HEK293 (cell line): ENCODE data around the gene PLCL1.

Experiments
- CTCF ChIA-PET: fragments of 350-600 bp; formaldehyde crosslinking; extraction: SDS; loops from one replicate; lab custom pipeline; 2021; ENCODE audit warnings: antibody characterized with exemption; lab: Yijun Ruan, JAX
- POLR2A ChIA-PET: fragments of 300-600 bp; formaldehyde crosslinking; extraction: SDS; loops from one replicate; lab custom pipeline; 2020; ENCODE audit warnings: antibody characterized with exemption, inconsistent platforms; lab: Yijun Ruan, JAX
- H3K27ac ChIP-seq: fragments of 200-500 bp; sonication (Bioruptor generic); 2 replicates; pipeline ENCODE4 v1.5.1; 2014; ENCODE audit warnings: low read depth, low read length, control low read depth, inconsistent platforms; ENCODE audit errors: extremely low read depth
- H3K36me3 ChIP-seq, 2 experiments: fragments of 200-500 bp in 1 of 2; sonication (Bioruptor generic) in 1 of 2; 1 replicate in 1 of 2; 2 replicates in 1 of 2; pipeline ENCODE4 v1.5.1; 2014 to 2017; ENCODE audit warnings: inconsistent platforms in 2 of 2, low read length in 2 of 2; ENCODE audit not compliant: control insufficient read depth in 2 of 2, insufficient read depth in 1 of 2
- H3K4me1 ChIP-seq: fragments of 200-500 bp; sonication (Bioruptor generic); 2 replicates; pipeline ENCODE4 v1.5.1; 2014; ENCODE audit warnings: mild to moderate bottlenecking, low read length, inconsistent platforms; ENCODE audit not compliant: control insufficient read depth, insufficient read depth
- H3K4me3 ChIP-seq: 2 replicates; pipeline ENCODE4 v1.5.1; 2011; ENCODE audit warnings: low read depth, mild to moderate bottlenecking, control low read depth, low read length, moderate library complexity
- H3K9me3 ChIP-seq: fragments of 200-500 bp; sonication (Bioruptor generic); 2 replicates; pipeline ENCODE4 v1.5.1; 2014; ENCODE audit warnings: low read depth, low read length, inconsistent platforms; ENCODE audit not compliant: control insufficient read depth, insufficient read depth
- GLI2 ChIP-seq: fragments of 450-650 bp; formaldehyde crosslinking; IDR thresholded peaks from 2 replicates; pipeline ENCODE4; 2017; ENCODE audit warnings: missing biosample characterization, missing genetic modification characterization, low read depth, borderline replicate concordance
- KLF7 ChIP-seq: fragments of 450-650 bp; formaldehyde crosslinking; IDR thresholded peaks from 2 replicates; pipeline ENCODE4 v1.5.1; 2016; ENCODE audit warnings: missing biosample characterization, missing genetic modification characterization, borderline replicate concordance
- KLF9 ChIP-seq: fragments of 450-650 bp; formaldehyde crosslinking; IDR thresholded peaks from 2 replicates; pipeline ENCODE4 v1.5.1; 2016; ENCODE audit warnings: missing biosample characterization, missing genetic modification characterization, low read depth
- PRDM1 ChIP-seq: fragments of 450-650 bp; formaldehyde crosslinking; IDR thresholded peaks from 2 replicates; pipeline ENCODE4; 2016; ENCODE audit warnings: missing biosample characterization, missing genetic modification characterization
- SETDB1 ChIP-seq: IDR thresholded peaks from one replicate; pipeline ENCODE4 v1.6.1; 2017; ENCODE audit warnings: mild to moderate bottlenecking, low read length, moderate library complexity, mixed read lengths; ENCODE audit not compliant: insufficient read length
- TCF7L2 ChIP-seq: IDR thresholded peaks from 2 replicates; pipeline ENCODE4 v1.6.1; 2011; ENCODE audit warnings: low read depth, mild to moderate bottlenecking, inconsistent platforms, low read length, moderate library complexity, borderline replicate concordance
- YY2 ChIP-seq: fragments of 450-650 bp; formaldehyde crosslinking; IDR thresholded peaks from 2 replicates; pipeline ENCODE4 v1.5.1; 2016; ENCODE audit warnings: missing biosample characterization, missing genetic modification characterization
- ZIC2 ChIP-seq: fragments of 450-650 bp; formaldehyde crosslinking; IDR thresholded peaks from 2 replicates; pipeline ENCODE4 v1.5.1; 2016; ENCODE audit warnings: missing biosample characterization, missing genetic modification characterization
- ZNF132 ChIP-seq: fragments of 450-650 bp; formaldehyde crosslinking; IDR thresholded peaks from 2 replicates; pipeline ENCODE4 v1.5.1; 2017; ENCODE audit warnings: missing biosample characterization, missing genetic modification characterization, borderline replicate concordance
- ZNF148 ChIP-seq: fragments of 450-650 bp; formaldehyde crosslinking; IDR thresholded peaks from 2 replicates; pipeline ENCODE4 v1.5.0; 2017; ENCODE audit warnings: missing biosample characterization, missing genetic modification characterization, borderline replicate concordance
- ZNF221 ChIP-seq: fragments of 450-650 bp; formaldehyde crosslinking; IDR thresholded peaks from 2 replicates; pipeline ENCODE4 v1.5.1; 2017; ENCODE audit warnings: missing biosample characterization, missing genetic modification characterization, borderline replicate concordance
- ZNF26 ChIP-seq: fragments of 450-650 bp; formaldehyde crosslinking; IDR thresholded peaks from 2 replicates; pipeline ENCODE4 v1.5.1; 2016; ENCODE audit warnings: missing biosample characterization, missing genetic modification characterization
- ZNF292 ChIP-seq: fragments of 450-650 bp; formaldehyde crosslinking; IDR thresholded peaks from 2 replicates; pipeline ENCODE4 v1.5.1; 2016; ENCODE audit warnings: low read depth, missing biosample characterization, missing genetic modification characterization, borderline replicate concordance
- ZNF311 ChIP-seq: fragments of 450-650 bp; formaldehyde crosslinking; IDR thresholded peaks from 2 replicates; pipeline ENCODE4 v1.5.1; 2017; ENCODE audit warnings: missing biosample characterization, missing genetic modification characterization, borderline replicate concordance
- ZNF341 ChIP-seq: fragments of 450-650 bp; formaldehyde crosslinking; IDR thresholded peaks from 2 replicates; pipeline ENCODE4; 2016; ENCODE audit warnings: low read depth, missing biosample characterization, missing genetic modification characterization
- ZNF350 ChIP-seq: fragments of 450-650 bp; formaldehyde crosslinking; IDR thresholded peaks from 2 replicates; pipeline ENCODE4 v1.5.0; 2017; ENCODE audit warnings: missing biosample characterization, mild to moderate bottlenecking, missing genetic modification characterization
- ZNF366 ChIP-seq: fragments of 450-650 bp; formaldehyde crosslinking; conservative IDR thresholded peaks from 2 replicates; pipeline ENCODE4 v1.5.1; 2016; ENCODE audit warnings: missing biosample characterization, missing genetic modification characterization
- ZNF426 ChIP-seq: fragments of 450-650 bp; formaldehyde crosslinking; IDR thresholded peaks from 2 replicates; pipeline ENCODE4 v1.5.1; 2017; ENCODE audit warnings: missing biosample characterization, missing genetic modification characterization, mild to moderate bottlenecking, inconsistent platforms, moderate library complexity
- ZNF529 ChIP-seq: fragments of 450-650 bp; formaldehyde crosslinking; IDR thresholded peaks from 2 replicates; pipeline ENCODE4 v1.5.1; 2017; ENCODE audit warnings: missing genetic modification characterization, missing biosample characterization; ENCODE audit not compliant: insufficient replicate concordance
- ZNF530 ChIP-seq: fragments of 450-650 bp; formaldehyde crosslinking; IDR thresholded peaks from 2 replicates; pipeline ENCODE4 v1.5.1; 2016; ENCODE audit warnings: low read depth, missing biosample characterization, missing genetic modification characterization
- ZNF561 ChIP-seq: fragments of 450-650 bp; IDR thresholded peaks from 2 replicates; pipeline ENCODE4 v1.5.1; 2018; ENCODE audit warnings: missing biosample characterization, missing genetic modification characterization, borderline replicate concordance
- ZNF654 ChIP-seq: fragments of 450-650 bp; formaldehyde crosslinking; IDR thresholded peaks from 2 replicates; pipeline ENCODE4 v1.5.1; 2016; ENCODE audit warnings: low read depth, missing biosample characterization, missing genetic modification characterization
- ZNF660 ChIP-seq: fragments of 450-650 bp; IDR thresholded peaks from 2 replicates; pipeline ENCODE4 v1.5.1; 2018; ENCODE audit warnings: missing biosample characterization, mild to moderate bottlenecking, missing genetic modification characterization
- ZSCAN18 ChIP-seq: fragments of 450-650 bp; formaldehyde crosslinking; IDR thresholded peaks from 2 replicates; pipeline ENCODE4 v1.5.1; 2016; ENCODE audit warnings: missing biosample characterization, missing genetic modification characterization
- ZSCAN23 ChIP-seq: fragments of 450-650 bp; formaldehyde crosslinking; IDR thresholded peaks from 2 replicates; pipeline ENCODE4 v1.5.1; 2016; ENCODE audit warnings: missing biosample characterization, missing genetic modification characterization
- TF ChIP-seq, protein P1 (sequence below): fragments of 450-650 bp; formaldehyde crosslinking; IDR thresholded peaks from 2 replicates; pipeline ENCODE4 v1.5.1; 2016; ENCODE audit warnings: missing biosample characterization, missing genetic modification characterization, low read depth

PLCL1 gene

GRCh38 chr2:197804758-197805714, 643 bp downstream of the PLCL1 start:
- H3K36me3 ChIP-seq: no peaks in the 10 kb centered on the region
- no peaks in the 10 kb centered on the region for H3K9me3 ChIP-seq
- ChIA-PET CTCF (interaction anchor here (0.6 to 2.5 kb wide), 6 partner anchors 8 to 694 kb away, joined by 3 to 7 read pairs (median 4); no protein-coding TSS in a partner anchor), POLR2A (no interaction called here)
- H3K4me3 ChIP-seq: peak overlapping the region; percentile 80
- H3K27ac ChIP-seq: peak overlapping the region; percentile 44; the same call in 1 of the 2 replicates
- no peaks in the 10 kb centered on the region for H3K4me1 ChIP-seq
- TF ChIP-seq ZNF529: no peak
- TF ChIP-seq ZNF148 (tag by site-specific recombination): no peak
- no peak for TF ChIP-seq ZNF426 (tag by site-specific recombination)
- TF ChIP-seq YY2: no peak
- TF ChIP-seq ZNF366 (tag by site-specific recombination): peak; percentile 62; the same call in 1 of the 2 replicates
- TF ChIP-seq ZNF132 (tag by site-specific recombination): no peak
- no peak for TF ChIP-seq ZNF292 (tag by site-specific recombination)
- TF ChIP-seq SETDB1: no peak
- peak; percentile 86 for TF ChIP-seq PRDM1 (tag by site-specific recombination)
- no peak for TF ChIP-seq ZSCAN23 (tag by site-specific recombination)
- no peak for TF ChIP-seq ZSCAN18 (tag by site-specific recombination)
- TF ChIP-seq TCF7L2: no peak
- TF ChIP-seq ZNF341 (tag by site-specific recombination): no peak
- no peak for TF ChIP-seq ZNF26 (tag by site-specific recombination)
- no peak for TF ChIP-seq KLF7
- TF ChIP-seq ZNF660 (tag by site-specific recombination): 0 out of 2 replicates have a peak, but pooled peaks have one; percentile 4
- no peak for TF ChIP-seq KLF9
- TF ChIP-seq ZIC2 (tag by site-specific recombination): peak; percentile 73
- TF ChIP-seq ZNF561 (tag by site-specific recombination): no peak
- TF ChIP-seq ZNF654 (tag by site-specific recombination): no peak
- no peak for TF ChIP-seq ZNF221 (tag by site-specific recombination)
- TF ChIP-seq ZNF530: no peak
- no peak for TF ChIP-seq ZNF350 (tag by site-specific recombination)
- TF ChIP-seq ZNF311 (tag by site-specific recombination): no peak
- no peak for TF ChIP-seq GLI2 (tag by site-specific recombination)
- TF ChIP-seq, protein P1, sequence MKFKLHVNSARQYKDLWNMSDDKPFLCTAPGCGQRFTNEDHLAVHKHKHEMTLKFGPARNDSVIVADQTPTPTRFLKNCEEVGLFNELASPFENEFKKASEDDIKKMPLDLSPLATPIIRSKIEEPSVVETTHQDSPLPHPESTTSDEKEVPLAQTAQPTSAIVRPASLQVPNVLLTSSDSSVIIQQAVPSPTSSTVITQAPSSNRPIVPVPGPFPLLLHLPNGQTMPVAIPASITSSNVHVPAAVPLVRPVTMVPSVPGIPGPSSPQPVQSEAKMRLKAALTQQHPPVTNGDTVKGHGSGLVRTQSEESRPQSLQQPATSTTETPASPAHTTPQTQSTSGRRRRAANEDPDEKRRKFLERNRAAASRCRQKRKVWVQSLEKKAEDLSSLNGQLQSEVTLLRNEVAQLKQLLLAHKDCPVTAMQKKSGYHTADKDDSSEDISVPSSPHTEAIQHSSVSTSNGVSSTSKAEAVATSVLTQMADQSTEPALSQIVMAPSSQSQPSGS (tag by site-specific recombination): no peak
